GM15510 (cell line): ENCODE measurements around the gene JARID2.

Experiments used
- POLR2A ChIP-seq: IDR thresholded peaks from 3 replicates; pipeline ENCODE4 v1.6.1; 2011; ENCODE audit warnings: borderline replicate concordance; ENCODE audit not compliant: insufficient read length; ENCODE audit errors: extremely low read depth

Gene JARID2

DNA sequence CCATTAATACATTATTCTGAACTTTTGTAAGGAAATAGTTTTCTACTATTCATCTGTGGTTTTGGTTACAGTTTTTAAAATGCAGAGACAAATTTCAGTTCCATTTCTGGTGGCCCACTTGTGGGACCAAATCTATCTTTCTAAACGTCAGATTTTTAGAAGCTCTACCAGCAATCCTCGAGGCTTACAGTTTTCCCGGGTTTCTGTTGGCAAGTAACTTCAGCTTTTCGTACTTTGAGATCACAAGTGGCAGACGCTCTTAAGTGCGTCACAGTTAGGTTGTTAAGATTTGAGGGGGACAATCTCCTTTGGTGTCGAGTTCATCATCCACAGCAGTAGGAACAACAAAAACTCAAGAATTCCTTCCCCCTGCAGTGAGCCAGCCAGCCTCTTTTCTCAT lies 60.0 kb downstream of the JARID2 start:
- TF ChIP-seq POLR2A, result no peak

DNA sequence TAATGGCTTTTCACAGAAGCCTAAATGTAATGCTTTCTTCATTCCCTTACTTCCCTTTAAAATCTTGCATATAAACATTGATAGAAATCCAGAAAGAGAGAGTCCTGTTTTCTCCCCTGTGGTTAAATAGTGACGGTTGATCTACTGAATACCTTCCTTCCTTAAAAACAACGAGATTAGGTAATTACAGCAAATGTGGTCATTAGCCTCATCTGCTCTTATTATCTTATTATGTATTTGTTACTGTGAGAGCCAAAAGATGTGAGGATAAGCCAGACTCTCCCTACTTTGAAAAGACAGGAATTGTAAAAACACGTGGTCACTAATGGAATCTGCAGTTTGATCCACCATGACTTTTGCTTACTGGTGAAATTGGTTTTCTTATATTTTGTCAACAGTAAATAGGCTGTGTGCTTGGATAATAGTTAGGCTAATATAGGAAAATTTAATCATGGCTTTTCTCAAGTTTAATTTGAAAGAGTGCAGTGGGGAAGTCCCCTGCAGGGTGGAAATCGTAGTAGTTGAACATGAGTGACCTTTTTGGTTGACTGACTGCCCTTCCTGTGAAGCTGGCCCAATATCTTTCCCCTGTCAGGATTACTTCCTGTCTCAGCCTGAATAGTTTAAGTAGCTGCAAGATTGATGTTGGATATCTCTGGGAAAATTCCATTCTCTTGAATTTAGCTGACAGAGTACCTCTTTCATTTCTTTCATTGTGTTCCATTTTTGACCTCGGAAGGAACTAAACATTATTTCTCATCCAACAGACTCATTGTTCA lies 62.8 kb downstream of the JARID2 start:
- TF ChIP-seq POLR2A, result no peak

- TF ChIP-seq POLR2A, result no peak
Observed at GRCh38 chr6:15309611-15310283, 63.9 kb downstream of the JARID2 start.

DNA sequence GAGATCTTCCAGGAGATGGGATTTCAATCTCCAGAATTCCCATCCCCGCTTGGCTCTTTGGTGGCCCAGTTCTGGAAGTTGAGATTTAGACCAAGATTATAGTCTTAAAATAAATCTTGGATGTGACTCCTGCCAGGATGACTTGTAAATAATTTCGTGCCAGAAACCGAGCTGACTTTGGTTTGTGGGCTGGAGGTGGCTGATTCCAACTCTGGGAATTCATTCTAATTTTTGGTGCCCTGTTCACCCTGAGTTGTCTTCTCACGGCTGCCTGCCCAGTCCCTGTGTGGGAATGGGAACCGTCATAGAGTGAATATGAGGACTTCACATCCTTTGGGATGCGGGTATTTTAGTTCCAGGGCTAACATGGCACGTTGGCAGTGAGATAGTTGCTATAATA lies 64.8 kb downstream of the JARID2 start:
- no peak for TF ChIP-seq POLR2A

DNA sequence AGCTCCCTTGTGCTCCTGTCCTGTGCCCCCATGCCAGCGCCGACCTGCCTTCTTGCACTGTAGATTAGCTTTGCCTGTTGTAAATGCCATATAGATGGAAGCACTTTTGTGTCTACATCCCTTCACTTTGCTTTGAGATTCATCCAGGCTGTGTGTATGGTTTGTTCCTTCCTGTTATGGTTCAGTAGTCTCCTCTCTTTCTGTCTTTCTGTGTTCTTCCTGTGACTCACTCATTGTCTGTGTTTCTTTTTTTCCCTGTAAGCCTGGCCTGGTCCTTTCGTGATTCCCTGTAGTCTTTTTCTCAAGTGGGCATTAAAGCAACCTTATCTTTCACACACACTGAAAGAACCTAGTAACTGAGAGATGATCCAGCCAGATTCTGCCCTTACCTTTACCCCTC lies 66.6 kb downstream of the JARID2 start:
- TF ChIP-seq POLR2A, result no peak

DNA sequence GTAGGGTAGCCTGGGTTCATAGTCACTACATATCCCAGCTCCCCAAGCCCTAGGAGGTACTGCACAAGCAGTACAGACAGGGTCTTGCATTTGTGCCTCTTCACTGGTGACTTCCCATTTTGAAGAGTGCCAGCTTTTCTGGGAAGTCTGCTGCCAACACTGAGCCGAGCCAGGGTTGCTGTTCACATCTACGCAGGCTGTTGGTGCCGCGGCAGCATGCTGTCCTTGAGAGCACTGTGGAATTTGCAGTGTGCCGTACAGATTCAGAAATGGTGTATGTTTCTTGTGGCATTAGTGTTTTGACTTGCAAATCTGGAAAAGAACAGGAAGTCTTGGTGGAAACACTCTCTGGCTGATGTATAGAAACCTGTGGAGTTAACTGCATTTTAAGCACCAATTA lies 67.5 kb downstream of the JARID2 start:
- peak; percentile 23 for TF ChIP-seq POLR2A

GRCh38 chr6:15316754-15317153 lies 70.9 kb downstream of the JARID2 start:
- TF ChIP-seq POLR2A, result no peak

- no peak for TF ChIP-seq POLR2A
Observed at GRCh38 chr6:15317251-15317650, 71.4 kb downstream of the JARID2 start.

GRCh38 chr6:15317934-15318902 lies 72.3 kb downstream of the JARID2 start:
- TF ChIP-seq POLR2A, result no peak

- TF ChIP-seq POLR2A, result no peak
Observed at GRCh38 chr6:15319677-15320076, 73.8 kb downstream of the JARID2 start.

DNA sequence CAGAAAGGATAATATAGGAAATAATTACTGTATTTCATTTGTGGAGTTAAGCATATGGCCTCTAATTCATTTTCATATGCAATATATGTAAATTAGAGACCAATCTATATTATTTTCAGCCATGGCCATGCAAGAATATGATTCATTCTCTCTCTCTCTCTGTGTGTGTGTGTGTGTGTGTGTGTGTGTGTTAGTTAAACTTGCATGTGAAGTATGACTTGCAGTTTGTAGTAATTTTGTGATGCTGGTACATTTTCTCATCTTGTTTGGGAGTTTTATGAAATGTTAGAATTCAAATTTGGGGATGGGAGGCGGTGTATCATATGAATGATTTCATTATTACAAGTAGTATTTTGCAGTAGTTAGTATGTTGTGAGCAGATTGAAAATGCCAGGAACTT lies 74.8 kb downstream of the JARID2 start:
- TF ChIP-seq POLR2A, result no peak

- no peak for TF ChIP-seq POLR2A
Observed at GRCh38 chr6:15322184-15322583, 76.3 kb downstream of the JARID2 start.

GRCh38 chr6:15322781-15323536 lies 77.1 kb downstream of the JARID2 start:
- no peak for TF ChIP-seq POLR2A

- TF ChIP-seq POLR2A, result no peak
Observed at GRCh38 chr6:15324427-15324985, 78.6 kb downstream of the JARID2 start.

GRCh38 chr6:15325540-15325955 lies 79.7 kb downstream of the JARID2 start:
- no peak for TF ChIP-seq POLR2A

- TF ChIP-seq POLR2A, result no peak
Observed at GRCh38 chr6:15326067-15326614, 80.3 kb downstream of the JARID2 start.
